ENCODE data around the gene CDC42EP5. TPM values are rescaled to one million over a fixed set of nuclear protein-coding genes. Genes with fewer than 3 reads are reported as not detected.

Gene CDC42EP5
- polyA plus RNA-seq, 1 of the 3 experiments (the other 2 are of a cell fraction), result 13.5 TPM

DNA sequence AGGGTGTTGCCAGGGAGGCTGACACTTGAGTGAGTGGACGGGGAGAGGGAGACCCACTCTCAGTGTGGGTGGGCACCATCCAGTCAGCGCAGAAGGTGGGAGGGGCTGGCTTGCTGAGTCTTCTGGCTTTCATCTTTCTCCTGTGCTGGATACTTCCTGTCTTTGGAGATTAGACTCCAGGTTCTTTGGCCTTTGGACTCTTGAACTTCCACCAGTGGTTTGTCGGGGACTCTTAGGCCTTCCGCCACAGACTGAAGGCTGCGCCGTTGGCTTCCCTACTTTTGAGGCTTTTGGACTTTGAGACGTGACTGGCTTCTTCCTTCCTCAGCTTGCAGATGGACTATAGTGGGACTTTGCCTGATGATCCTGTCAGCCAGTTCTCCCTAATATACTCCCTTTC is 28.4 kb downstream of the CDC42EP5 start (continued):
- TF ChIP-seq FOXJ3 (CRISPR knock-in tag; IDR thresholded peaks at IDR 0.05), result no peak
- TF ChIP-seq, protein P1, sequence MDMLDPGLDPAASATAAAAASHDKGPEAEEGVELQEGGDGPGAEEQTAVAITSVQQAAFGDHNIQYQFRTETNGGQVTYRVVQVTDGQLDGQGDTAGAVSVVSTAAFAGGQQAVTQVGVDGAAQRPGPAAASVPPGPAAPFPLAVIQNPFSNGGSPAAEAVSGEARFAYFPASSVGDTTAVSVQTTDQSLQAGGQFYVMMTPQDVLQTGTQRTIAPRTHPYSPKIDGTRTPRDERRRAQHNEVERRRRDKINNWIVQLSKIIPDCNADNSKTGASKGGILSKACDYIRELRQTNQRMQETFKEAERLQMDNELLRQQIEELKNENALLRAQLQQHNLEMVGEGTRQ (IDR thresholded peaks at IDR 0.05; ENCODE audit: borderline replicate concordance, low read depth, low read length), result no peak
- TF ChIP-seq RXRA (IDR thresholded peaks at IDR 0.05; ENCODE audit: borderline replicate concordance, low read depth), result no peak
- TF ChIP-seq RAD21 (IDR thresholded peaks at IDR 0.05; ENCODE audit: low read length), result no peak

DNA sequence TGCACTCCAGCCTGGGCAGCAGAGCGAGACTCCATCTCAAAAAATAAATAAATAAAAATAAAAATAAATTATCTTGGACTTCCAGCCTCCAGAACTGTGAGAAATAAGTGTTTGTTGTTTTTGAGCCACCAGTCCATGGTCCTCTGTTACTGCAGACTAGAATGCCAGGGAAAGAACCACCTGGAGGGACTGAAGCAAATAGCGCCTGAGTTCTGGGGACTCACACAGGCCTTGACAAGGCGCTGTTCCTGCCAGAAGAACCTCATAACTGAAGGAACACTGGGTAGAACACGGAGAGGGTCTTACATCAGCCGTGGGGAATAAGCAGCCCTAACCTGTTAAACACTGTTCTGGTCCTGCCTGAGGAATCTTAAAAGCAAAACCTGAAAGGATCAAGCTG is 32.5 kb downstream of the CDC42EP5 start:
- Histone ChIP-seq H3K9ac (no peak overlapping the region), H3K27me3 (ENCODE audit: insufficient read depth) (no peaks in the 10 kb centered on the region), H3K36me3 (replicated peaks in 1 of 2; ENCODE audit: control insufficient read depth in 1 of 2, insufficient read depth in 2 of 2, low read length in 1 of 2) (peaks cover 5 to 11% of the 10 kb centered on the region in 2 experiments), H3K4me2 (no peak overlapping the region), H4K20me1 (ENCODE audit: insufficient read depth) (peaks cover 14% of the 10 kb centered on the region; the same call in 1 of the 2 replicates), H3K4me1 (ENCODE audit: control insufficient read depth in 1 of 2, insufficient read depth in 2 of 2, low read depth in 1 of 2, low read length in 1 of 2) (no peaks in the 10 kb centered on the region), H3K27ac (ENCODE audit: low read depth in 2 of 2, low read length in 1 of 2) (no peak overlapping the region), H3K79me2 (ENCODE audit: insufficient read depth) (peaks cover 7% of the 10 kb centered on the region; the same call in 1 of the 2 replicates), H3K4me3 (ENCODE audit: low read depth in 2 of 2, low read length in 1 of 2) (no peak overlapping the region), H3F3A (replicated peaks; ENCODE audit: insufficient read depth) (no peaks in the 10 kb centered on the region), H2AFZ (ENCODE audit: low read depth) (no peak overlapping the region), H3K9me3 (no peaks in the 10 kb centered on the region), H3K9me2 (no peaks in the 10 kb centered on the region)
- POLR2A ChIA-PET, result no interaction called here
- 94% methylated on average over 5 of the region's 5 CpGs for whole genome bisulfite sequencing (ENCODE audit: low lambda C conversion rate)
- no peak for DNase-seq
- no peak for TF ChIP-seq TEAD4 (IDR thresholded peaks at IDR 0.05; ENCODE audit: borderline replicate concordance, insufficient read depth)
- CTCF ChIA-PET, result interaction anchor here (2.8 kb wide), 1 partner anchor 8 kb away, joined by 12 read pairs; the partner anchor contains the start of gene LENG8

- Histone ChIP-seq H3K9ac (no peak overlapping the region), H2AFZ (ENCODE audit: low read depth) (no peak overlapping the region)
- POLR2A ChIA-PET, result interaction anchor here (0.6 to 1.0 kb wide), 2 partner anchors 10 kb away, joined by 3 read pairs; partner anchors contain the start of gene LENG8
Measured at GRCh38 chr19:54439174-54439851, 33.8 kb downstream of the CDC42EP5 start.

More at GRCh38 chr19:54439174-54439851, 33.8 kb downstream of the CDC42EP5 start:
- Histone ChIP-seq H3K4me3 (ENCODE audit: low read depth in 2 of 2, low read length in 1 of 2) (no peak overlapping the region; a peak in 1 of 4 replicates), H3K27ac (ENCODE audit: low read depth in 2 of 2, low read length in 1 of 2) (no peak overlapping the region), H3K27me3 (ENCODE audit: insufficient read depth) (no peaks in the 10 kb centered on the region), H3F3A (replicated peaks; ENCODE audit: insufficient read depth) (no peaks in the 10 kb centered on the region), H3K36me3 (replicated peaks in 1 of 2; ENCODE audit: control insufficient read depth in 1 of 2, insufficient read depth in 2 of 2, low read length in 1 of 2) (peaks cover 0 to 8% of the 10 kb centered on the region in 2 experiments), H3K4me2 (no peak overlapping the region), H4K20me1 (ENCODE audit: insufficient read depth) (peaks cover 17% of the 10 kb centered on the region; the same call in 1 of the 2 replicates), H3K79me2 (ENCODE audit: insufficient read depth) (peaks cover 7% of the 10 kb centered on the region; the same call in 1 of the 2 replicates), H3K4me1 (ENCODE audit: control insufficient read depth in 1 of 2, insufficient read depth in 2 of 2, low read depth in 1 of 2, low read length in 1 of 2) (no peaks in the 10 kb centered on the region), H3K9me3 (no peaks in the 10 kb centered on the region), H3K9me2 (no peaks in the 10 kb centered on the region)
- WGBS (ENCODE audit: low lambda C conversion rate), result 81% methylated on average over 13 of the region's 15 CpGs
- CTCF ChIA-PET, result interaction anchor here (1.1 to 2.8 kb wide), 5 partner anchors 9 to 48 kb away, joined by 3 to 12 read pairs (median 6); partner anchors contain the start of gene LENG8
- DNase-seq, result peak; percentile 63
- TF ChIP-seq CTCF (IDR thresholded peaks at IDR 0.05), result peak; percentile 52
- TF ChIP-seq TCF12 (IDR thresholded peaks at IDR 0.05), result no peak
- peak; percentile 43 for TF ChIP-seq RAD21 (IDR thresholded peaks at IDR 0.05; ENCODE audit: low read length)
- TF ChIP-seq, protein P2, sequence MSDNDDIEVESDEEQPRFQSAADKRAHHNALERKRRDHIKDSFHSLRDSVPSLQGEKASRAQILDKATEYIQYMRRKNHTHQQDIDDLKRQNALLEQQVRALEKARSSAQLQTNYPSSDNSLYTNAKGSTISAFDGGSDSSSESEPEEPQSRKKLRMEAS (IDR thresholded peaks at IDR 0.05; ENCODE audit: low read depth), result no peak
- no peak for TF ChIP-seq POLR2AphosphoS5 (IDR thresholded peaks at IDR 0.05; ENCODE audit: low read depth, low read length)
